HL-60 (cell line): ENCODE measurements around the gene HOXC12.

ENCODE experiments used
- GABPA ChIP-seq: IDR thresholded peaks from 2 replicates; pipeline ENCODE4 v1.6.1; 2012; ENCODE audit warnings: low read depth
- POLR2AphosphoS5 ChIP-seq: IDR thresholded peaks from 2 replicates; pipeline ENCODE4 v1.6.1; 2012; ENCODE audit warnings: low read depth
- TF ChIP-seq, protein P1 (sequence below): IDR thresholded peaks from one replicate; pipeline ENCODE4 v1.5.1; 2011; ENCODE audit warnings: low read length, control low read depth, inconsistent platforms; ENCODE audit not compliant: insufficient read depth
- TF ChIP-seq, protein P2 (sequence below): IDR thresholded peaks from 2 replicates; pipeline ENCODE4 v1.6.1; 2012; ENCODE audit warnings: low read depth; ENCODE audit not compliant: insufficient replicate concordance

- TF ChIP-seq, protein P1, sequence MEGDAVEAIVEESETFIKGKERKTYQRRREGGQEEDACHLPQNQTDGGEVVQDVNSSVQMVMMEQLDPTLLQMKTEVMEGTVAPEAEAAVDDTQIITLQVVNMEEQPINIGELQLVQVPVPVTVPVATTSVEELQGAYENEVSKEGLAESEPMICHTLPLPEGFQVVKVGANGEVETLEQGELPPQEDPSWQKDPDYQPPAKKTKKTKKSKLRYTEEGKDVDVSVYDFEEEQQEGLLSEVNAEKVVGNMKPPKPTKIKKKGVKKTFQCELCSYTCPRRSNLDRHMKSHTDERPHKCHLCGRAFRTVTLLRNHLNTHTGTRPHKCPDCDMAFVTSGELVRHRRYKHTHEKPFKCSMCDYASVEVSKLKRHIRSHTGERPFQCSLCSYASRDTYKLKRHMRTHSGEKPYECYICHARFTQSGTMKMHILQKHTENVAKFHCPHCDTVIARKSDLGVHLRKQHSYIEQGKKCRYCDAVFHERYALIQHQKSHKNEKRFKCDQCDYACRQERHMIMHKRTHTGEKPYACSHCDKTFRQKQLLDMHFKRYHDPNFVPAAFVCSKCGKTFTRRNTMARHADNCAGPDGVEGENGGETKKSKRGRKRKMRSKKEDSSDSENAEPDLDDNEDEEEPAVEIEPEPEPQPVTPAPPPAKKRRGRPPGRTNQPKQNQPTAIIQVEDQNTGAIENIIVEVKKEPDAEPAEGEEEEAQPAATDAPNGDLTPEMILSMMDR: no peak
- TF ChIP-seq, protein P2, sequence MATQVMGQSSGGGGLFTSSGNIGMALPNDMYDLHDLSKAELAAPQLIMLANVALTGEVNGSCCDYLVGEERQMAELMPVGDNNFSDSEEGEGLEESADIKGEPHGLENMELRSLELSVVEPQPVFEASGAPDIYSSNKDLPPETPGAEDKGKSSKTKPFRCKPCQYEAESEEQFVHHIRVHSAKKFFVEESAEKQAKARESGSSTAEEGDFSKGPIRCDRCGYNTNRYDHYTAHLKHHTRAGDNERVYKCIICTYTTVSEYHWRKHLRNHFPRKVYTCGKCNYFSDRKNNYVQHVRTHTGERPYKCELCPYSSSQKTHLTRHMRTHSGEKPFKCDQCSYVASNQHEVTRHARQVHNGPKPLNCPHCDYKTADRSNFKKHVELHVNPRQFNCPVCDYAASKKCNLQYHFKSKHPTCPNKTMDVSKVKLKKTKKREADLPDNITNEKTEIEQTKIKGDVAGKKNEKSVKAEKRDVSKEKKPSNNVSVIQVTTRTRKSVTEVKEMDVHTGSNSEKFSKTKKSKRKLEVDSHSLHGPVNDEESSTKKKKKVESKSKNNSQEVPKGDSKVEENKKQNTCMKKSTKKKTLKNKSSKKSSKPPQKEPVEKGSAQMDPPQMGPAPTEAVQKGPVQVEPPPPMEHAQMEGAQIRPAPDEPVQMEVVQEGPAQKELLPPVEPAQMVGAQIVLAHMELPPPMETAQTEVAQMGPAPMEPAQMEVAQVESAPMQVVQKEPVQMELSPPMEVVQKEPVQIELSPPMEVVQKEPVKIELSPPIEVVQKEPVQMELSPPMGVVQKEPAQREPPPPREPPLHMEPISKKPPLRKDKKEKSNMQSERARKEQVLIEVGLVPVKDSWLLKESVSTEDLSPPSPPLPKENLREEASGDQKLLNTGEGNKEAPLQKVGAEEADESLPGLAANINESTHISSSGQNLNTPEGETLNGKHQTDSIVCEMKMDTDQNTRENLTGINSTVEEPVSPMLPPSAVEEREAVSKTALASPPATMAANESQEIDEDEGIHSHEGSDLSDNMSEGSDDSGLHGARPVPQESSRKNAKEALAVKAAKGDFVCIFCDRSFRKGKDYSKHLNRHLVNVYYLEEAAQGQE: no peak
- TF ChIP-seq POLR2AphosphoS5: no peak
- no peak for TF ChIP-seq GABPA
These were observed 44.2 kb downstream of the HOXC12 start for GRCh38 chr12:53998900-53999236.
